IPS-NIHi7 (cell line): ENCODE measurements around the gene GLT8D1.

Experiments used
- DNase-seq: peaks from one replicate; pipeline ENCODE4 v3.0.0; 2012; ENCODE audit warnings: mixed read lengths; ENCODE audit errors: extremely low spot score

GLT8D1 gene

GRCh38 chr3:52712291-52713212 is 7.0 kb upstream of the GLT8D1 start:
- DNase-seq = no peak

- DNase-seq = no peak
Observed at GRCh38 chr3:52710512-52710911, 4.9 kb upstream of the GLT8D1 start.

GRCh38 chr3:52707585-52707984 is 2.0 kb upstream of the GLT8D1 start:
- DNase-seq = no peak

GRCh38 chr3:52705438-52705687 is 228 bp downstream of the GLT8D1 start:
- DNase-seq = no peak

- DNase-seq = peak; percentile 13
Observed at GRCh38 chr3:52704611-52705437, 767 bp downstream of the GLT8D1 start.

- DNase-seq = no peak
Observed at GRCh38 chr3:52703341-52703740, 2.2 kb downstream of the GLT8D1 start.

GRCh38 chr3:52697632-52697965 is 8.0 kb downstream of the GLT8D1 start:
- no peak for DNase-seq

- no peak for DNase-seq
Observed at GRCh38 chr3:52696830-52697631, 8.6 kb downstream of the GLT8D1 start.

- no peak for DNase-seq
Observed at GRCh38 chr3:52695798-52696671, 9.6 kb downstream of the GLT8D1 start.

- no peak for DNase-seq
Observed at GRCh38 chr3:52694528-52695189, 10.9 kb downstream of the GLT8D1 start.

GRCh38 chr3:52693071-52693470 is 12.5 kb downstream of the GLT8D1 start:
- no peak for DNase-seq

GRCh38 chr3:52690560-52690959 is 15.0 kb downstream of the GLT8D1 start:
- DNase-seq = no peak

- DNase-seq = no peak
Observed at GRCh38 chr3:52689151-52689550, 16.4 kb downstream of the GLT8D1 start.

GRCh38 chr3:52688266-52688665 is 17.3 kb downstream of the GLT8D1 start:
- DNase-seq = no peak

- peak; percentile 95 for DNase-seq
Observed at GRCh38 chr3:52685709-52686691, 19.6 kb downstream of the GLT8D1 start, which contains the start of the genes GNL3 and PBRM1. Gene GNL3, plus strand, starts transcription at chr3:52686032. Its CDS starts 61 bp downstream, at chr3:52686093. Gene PBRM1, minus strand, starts transcription at chr3:52685913.

GRCh38 chr3:52685285-52685708 is 20.3 kb downstream of the GLT8D1 start:
- peak; percentile 94 for DNase-seq

- DNase-seq = no peak
Observed at GRCh38 chr3:52684184-52684583, 21.4 kb downstream of the GLT8D1 start.

GRCh38 chr3:52683611-52684010 is 22.0 kb downstream of the GLT8D1 start:
- no peak for DNase-seq

- DNase-seq = peak; percentile 28
Observed at GRCh38 chr3:52682016-52682415, 23.6 kb downstream of the GLT8D1 start.
